ENCODE data around the gene CCSER2. TPM values are rescaled to one million over a fixed set of nuclear protein-coding genes. Genes with fewer than 3 reads are reported as not detected.

Gene CCSER2
- total and polyA plus RNA-seq, 2 donors (not counting 1 experiment from before 2014, with no cell fraction given) = 6.0 to 45.9 TPM

DNA sequence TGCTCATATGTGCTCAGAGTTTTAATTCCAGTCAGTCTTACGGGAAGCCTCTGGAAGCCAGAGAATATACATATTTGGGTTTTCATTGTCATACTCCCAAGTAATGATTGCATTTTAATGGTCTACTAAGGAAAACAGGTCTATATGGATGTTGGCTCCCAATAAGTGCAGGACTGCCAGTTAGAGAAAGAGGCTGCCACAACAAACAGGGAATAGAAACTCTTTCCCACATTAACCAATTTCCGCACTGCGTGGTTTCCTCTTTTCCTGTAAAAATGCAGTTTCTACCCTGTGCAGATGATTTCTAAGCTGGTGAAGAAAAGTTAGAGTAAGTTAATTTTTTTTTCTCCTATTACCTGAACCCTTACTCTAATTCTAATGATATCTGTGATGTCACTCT, 78.2 kb downstream of the CCSER2 start:
- POLR2A ChIA-PET = no interaction called here

DNA sequence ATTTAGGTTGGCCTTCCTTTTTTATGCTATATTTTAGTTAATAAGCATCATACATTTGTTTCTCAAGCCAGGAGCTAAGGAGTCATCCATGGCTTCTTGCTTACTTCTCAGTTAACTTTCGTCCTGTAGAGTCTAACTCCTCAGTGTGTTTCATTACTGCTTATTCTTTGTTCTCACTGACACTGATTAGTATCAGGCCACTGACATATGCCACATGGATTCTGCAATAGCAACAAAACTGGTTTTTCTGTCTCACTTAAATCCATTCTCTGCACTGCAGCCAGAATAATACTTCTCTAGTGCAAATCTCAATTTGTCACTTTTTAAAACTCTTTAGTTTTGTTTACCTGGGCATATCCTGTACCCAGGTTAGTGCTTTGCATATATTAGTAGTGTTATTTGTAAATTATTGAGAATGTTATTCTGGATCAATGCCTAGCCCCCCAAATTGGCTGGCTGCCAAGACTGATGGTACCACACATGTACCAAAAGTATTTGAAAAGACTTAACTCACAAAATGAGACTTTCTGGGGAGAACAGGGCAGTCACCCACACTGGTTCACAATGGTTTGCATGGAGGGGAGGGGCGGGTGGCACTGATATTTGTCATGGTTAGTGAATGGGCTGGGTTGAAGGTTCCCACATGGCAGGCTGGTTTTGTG, 79.1 kb downstream of the CCSER2 start:
- Mint-ChIP-seq H3K27ac (no peak overlapping the region), H3K9me3 (ENCODE audit: insufficient read depth) (peaks cover 24% of the 10 kb centered on the region), H3K4me3 (no peak overlapping the region), H3K27me3 (no peaks in the 10 kb centered on the region), H3K4me1 (peaks cover 14% of the 10 kb centered on the region)
- ATAC-seq (ENCODE audit: low read depth) (no peak), DNase-seq (no peak)
- Histone ChIP-seq H4K20me1 (ENCODE audit: control insufficient read depth, insufficient read depth, low read length, poor library complexity, severe bottlenecking) (no peaks in the 10 kb centered on the region), H3K27me3 (replicated peaks in 1 of 4; ENCODE audit: control extremely low read depth in 1 of 4, control insufficient read depth in 3 of 4, insufficient read depth in 4 of 4, low read length in 3 of 4) (no peaks in the 10 kb centered on the region), H3K79me2 (ENCODE audit: control insufficient read depth, insufficient read depth, low read length) (peaks cover 19% of the 10 kb centered on the region), H3K4me3 (ENCODE audit: control extremely low read depth in 1 of 5, extremely low read depth in 1 of 5, insufficient read depth in 1 of 5, low read depth in 2 of 5, low read length in 4 of 5) (no peak overlapping the region), H3K4me2 (replicated peaks; ENCODE audit: low read depth, low read length, poor library complexity, severe bottlenecking) (no peak overlapping the region), H2AFZ (ENCODE audit: insufficient read depth, low read depth, low read length, poor library complexity, severe bottlenecking) (no peak overlapping the region), H3K27ac (ENCODE audit: low read length in 2 of 2) (no peak overlapping the region), H3K9me3 (ENCODE audit: control extremely low read depth in 1 of 3, control insufficient read depth in 2 of 3, insufficient read depth in 1 of 3, low read length in 2 of 3) (peaks cover 0 to 7% (median 4%) of the 10 kb centered on the region in 3 donors), H3K4me1 (ENCODE audit: control insufficient read depth in 2 of 2, insufficient read depth in 2 of 2, low read length in 2 of 2) (no peaks in the 10 kb centered on the region), H3K9ac (ENCODE audit: low read length) (no peak overlapping the region), H3K36me3 (replicated peaks in 1 of 2; ENCODE audit: control extremely low read depth in 1 of 2, control insufficient read depth in 1 of 2, extremely low read depth in 1 of 2, insufficient read depth in 2 of 2, low read length in 1 of 2) (no peaks in the 10 kb centered on the region)
- no peak for TF ChIP-seq EZH2 (IDR thresholded peaks at IDR 0.05; ENCODE audit: borderline replicate concordance, insufficient read depth, low read depth, low read length, poor library complexity, severe bottlenecking)
- TF ChIP-seq, protein P1, sequence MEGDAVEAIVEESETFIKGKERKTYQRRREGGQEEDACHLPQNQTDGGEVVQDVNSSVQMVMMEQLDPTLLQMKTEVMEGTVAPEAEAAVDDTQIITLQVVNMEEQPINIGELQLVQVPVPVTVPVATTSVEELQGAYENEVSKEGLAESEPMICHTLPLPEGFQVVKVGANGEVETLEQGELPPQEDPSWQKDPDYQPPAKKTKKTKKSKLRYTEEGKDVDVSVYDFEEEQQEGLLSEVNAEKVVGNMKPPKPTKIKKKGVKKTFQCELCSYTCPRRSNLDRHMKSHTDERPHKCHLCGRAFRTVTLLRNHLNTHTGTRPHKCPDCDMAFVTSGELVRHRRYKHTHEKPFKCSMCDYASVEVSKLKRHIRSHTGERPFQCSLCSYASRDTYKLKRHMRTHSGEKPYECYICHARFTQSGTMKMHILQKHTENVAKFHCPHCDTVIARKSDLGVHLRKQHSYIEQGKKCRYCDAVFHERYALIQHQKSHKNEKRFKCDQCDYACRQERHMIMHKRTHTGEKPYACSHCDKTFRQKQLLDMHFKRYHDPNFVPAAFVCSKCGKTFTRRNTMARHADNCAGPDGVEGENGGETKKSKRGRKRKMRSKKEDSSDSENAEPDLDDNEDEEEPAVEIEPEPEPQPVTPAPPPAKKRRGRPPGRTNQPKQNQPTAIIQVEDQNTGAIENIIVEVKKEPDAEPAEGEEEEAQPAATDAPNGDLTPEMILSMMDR (IDR thresholded peaks at IDR 0.05) = no peak
- 100% methylated on average over 1 of the region's 2 CpGs for WGBS (ENCODE audit: insufficient coverage)
- CTCF ChIA-PET = no interaction called here
- intact Hi-C loops (cut with micrococcal nuclease) = no loop called here
- POLR2A ChIA-PET = no interaction called here

More for the DNA sequence above, 78.2 kb downstream of the CCSER2 start:
- H3K9ac ChIP-seq (ENCODE audit: low read length) = no peak overlapping the region
- no peak overlapping the region for H2AFZ ChIP-seq (ENCODE audit: insufficient read depth, low read depth, low read length, poor library complexity, severe bottlenecking)
- Mint-ChIP-seq H3K4me1 (peaks cover 14% of the 10 kb centered on the region), H3K27me3 (no peaks in the 10 kb centered on the region), H3K4me3 (no peak overlapping the region), H3K9me3 (ENCODE audit: insufficient read depth) (peaks cover 16% of the 10 kb centered on the region), H3K27ac (no peak overlapping the region)
- intact Hi-C loops (cut with micrococcal nuclease) = no loop called here
- CTCF ChIA-PET = no interaction called here
- H3K4me3 ChIP-seq (ENCODE audit: control extremely low read depth in 1 of 5, extremely low read depth in 1 of 5, insufficient read depth in 1 of 5, low read depth in 2 of 5, low read length in 4 of 5) = no peak overlapping the region
- no peaks in the 10 kb centered on the region for H4K20me1 ChIP-seq (ENCODE audit: control insufficient read depth, insufficient read depth, low read length, poor library complexity, severe bottlenecking)
- no peak for ATAC-seq (ENCODE audit: low read depth)
- H3K4me2 ChIP-seq (replicated peaks; ENCODE audit: low read depth, low read length, poor library complexity, severe bottlenecking) = no peak overlapping the region
- no peak for TF ChIP-seq EZH2 (IDR thresholded peaks at IDR 0.05; ENCODE audit: borderline replicate concordance, insufficient read depth, low read depth, low read length, poor library complexity, severe bottlenecking)
- TF ChIP-seq, protein P1 (IDR thresholded peaks at IDR 0.05) = no peak
- WGBS (ENCODE audit: insufficient coverage) = no CpG with 5 or more reads among the region's 3 CpGs
- peaks cover 0 to 1% (median 0%) of the 10 kb centered on the region in 3 donors for H3K9me3 ChIP-seq (ENCODE audit: control extremely low read depth in 1 of 3, control insufficient read depth in 2 of 3, insufficient read depth in 1 of 3, low read length in 2 of 3)
- H3K27ac ChIP-seq (ENCODE audit: low read length in 2 of 2) = no peak overlapping the region
- peaks cover 13% of the 10 kb centered on the region for H3K79me2 ChIP-seq (ENCODE audit: control insufficient read depth, insufficient read depth, low read length)
- H3K4me1 ChIP-seq (ENCODE audit: control insufficient read depth in 2 of 2, insufficient read depth in 2 of 2, low read length in 2 of 2) = no peaks in the 10 kb centered on the region
- H3K36me3 ChIP-seq (replicated peaks in 1 of 2; ENCODE audit: control extremely low read depth in 1 of 2, control insufficient read depth in 1 of 2, extremely low read depth in 1 of 2, insufficient read depth in 2 of 2, low read length in 1 of 2) = no peaks in the 10 kb centered on the region
- no peak for DNase-seq
- H3K27me3 ChIP-seq (replicated peaks in 1 of 4; ENCODE audit: control extremely low read depth in 1 of 4, control insufficient read depth in 3 of 4, insufficient read depth in 4 of 4, low read length in 3 of 4) = no peaks in the 10 kb centered on the region
